ENCODE measurements around the gene CDK6. TPM values are rescaled to one million over a fixed set of nuclear protein-coding genes. Genes with fewer than 3 reads are reported as not detected.

CDK6 gene
- total and polyA plus RNA-seq, 9 of the 15 experiments (the other 6 are each of a cell fraction or from before 2014, with no cell fraction given), result 7.6 to 109 (median 44.4) TPM

DNA sequence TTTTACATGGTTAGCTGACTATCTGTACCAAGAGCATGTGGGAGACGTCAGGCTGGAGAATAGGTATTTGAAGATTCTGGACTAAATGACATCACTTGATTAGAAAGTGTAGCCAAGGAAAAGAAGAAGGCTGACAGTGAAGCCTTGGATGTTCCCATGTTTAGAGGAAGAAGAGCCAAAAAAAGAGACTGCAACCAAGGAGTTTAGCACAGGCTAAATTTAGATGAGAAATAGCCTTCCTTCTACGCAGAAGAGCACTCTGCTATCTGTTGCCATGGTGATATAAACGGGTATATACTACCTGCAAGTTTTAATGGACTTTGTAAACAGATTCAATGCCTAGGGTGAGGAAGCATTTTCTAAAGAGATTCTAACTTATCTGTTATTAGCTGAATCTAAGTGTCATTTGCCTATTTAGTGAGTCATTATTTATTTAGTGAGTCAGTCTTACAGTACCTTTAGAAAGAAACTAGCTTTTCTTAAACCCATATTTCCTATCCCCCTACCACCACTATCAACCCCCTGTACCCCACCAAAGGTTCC lies 69.8 kb downstream of the CDK6 start (continued):
- TF ChIP-seq, protein P1, sequence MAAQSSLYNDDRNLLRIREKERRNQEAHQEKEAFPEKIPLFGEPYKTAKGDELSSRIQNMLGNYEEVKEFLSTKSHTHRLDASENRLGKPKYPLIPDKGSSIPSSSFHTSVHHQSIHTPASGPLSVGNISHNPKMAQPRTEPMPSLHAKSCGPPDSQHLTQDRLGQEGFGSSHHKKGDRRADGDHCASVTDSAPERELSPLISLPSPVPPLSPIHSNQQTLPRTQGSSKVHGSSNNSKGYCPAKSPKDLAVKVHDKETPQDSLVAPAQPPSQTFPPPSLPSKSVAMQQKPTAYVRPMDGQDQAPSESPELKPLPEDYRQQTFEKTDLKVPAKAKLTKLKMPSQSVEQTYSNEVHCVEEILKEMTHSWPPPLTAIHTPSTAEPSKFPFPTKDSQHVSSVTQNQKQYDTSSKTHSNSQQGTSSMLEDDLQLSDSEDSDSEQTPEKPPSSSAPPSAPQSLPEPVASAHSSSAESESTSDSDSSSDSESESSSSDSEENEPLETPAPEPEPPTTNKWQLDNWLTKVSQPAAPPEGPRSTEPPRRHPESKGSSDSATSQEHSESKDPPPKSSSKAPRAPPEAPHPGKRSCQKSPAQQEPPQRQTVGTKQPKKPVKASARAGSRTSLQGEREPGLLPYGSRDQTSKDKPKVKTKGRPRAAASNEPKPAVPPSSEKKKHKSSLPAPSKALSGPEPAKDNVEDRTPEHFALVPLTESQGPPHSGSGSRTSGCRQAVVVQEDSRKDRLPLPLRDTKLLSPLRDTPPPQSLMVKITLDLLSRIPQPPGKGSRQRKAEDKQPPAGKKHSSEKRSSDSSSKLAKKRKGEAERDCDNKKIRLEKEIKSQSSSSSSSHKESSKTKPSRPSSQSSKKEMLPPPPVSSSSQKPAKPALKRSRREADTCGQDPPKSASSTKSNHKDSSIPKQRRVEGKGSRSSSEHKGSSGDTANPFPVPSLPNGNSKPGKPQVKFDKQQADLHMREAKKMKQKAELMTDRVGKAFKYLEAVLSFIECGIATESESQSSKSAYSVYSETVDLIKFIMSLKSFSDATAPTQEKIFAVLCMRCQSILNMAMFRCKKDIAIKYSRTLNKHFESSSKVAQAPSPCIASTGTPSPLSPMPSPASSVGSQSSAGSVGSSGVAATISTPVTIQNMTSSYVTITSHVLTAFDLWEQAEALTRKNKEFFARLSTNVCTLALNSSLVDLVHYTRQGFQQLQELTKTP (IDR thresholded peaks at IDR 0.05; ENCODE audit: low read depth in 1 of 2, partially characterized antibody in 2 of 2), result no peak
- TF ChIP-seq, protein P2, sequence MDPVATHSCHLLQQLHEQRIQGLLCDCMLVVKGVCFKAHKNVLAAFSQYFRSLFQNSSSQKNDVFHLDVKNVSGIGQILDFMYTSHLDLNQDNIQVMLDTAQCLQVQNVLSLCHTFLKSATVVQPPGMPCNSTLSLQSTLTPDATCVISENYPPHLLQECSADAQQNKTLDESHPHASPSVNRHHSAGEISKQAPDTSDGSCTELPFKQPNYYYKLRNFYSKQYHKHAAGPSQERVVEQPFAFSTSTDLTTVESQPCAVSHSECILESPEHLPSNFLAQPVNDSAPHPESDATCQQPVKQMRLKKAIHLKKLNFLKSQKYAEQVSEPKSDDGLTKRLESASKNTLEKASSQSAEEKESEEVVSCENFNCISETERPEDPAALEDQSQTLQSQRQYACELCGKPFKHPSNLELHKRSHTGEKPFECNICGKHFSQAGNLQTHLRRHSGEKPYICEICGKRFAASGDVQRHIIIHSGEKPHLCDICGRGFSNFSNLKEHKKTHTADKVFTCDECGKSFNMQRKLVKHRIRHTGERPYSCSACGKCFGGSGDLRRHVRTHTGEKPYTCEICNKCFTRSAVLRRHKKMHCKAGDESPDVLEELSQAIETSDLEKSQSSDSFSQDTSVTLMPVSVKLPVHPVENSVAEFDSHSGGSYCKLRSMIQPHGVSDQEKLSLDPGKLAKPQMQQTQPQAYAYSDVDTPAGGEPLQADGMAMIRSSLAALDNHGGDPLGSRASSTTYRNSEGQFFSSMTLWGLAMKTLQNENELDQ (CRISPR knock-in tag; IDR thresholded peaks at IDR 0.05; ENCODE audit: borderline replicate concordance), result no peak
- TF ChIP-seq ZNF197 (CRISPR knock-in tag; IDR thresholded peaks at IDR 0.05; ENCODE audit: low read depth) (no peak), POLR2A (conservative IDR thresholded peaks at IDR 0.05) (no peak), ARID1B (IDR thresholded peaks at IDR 0.05) (peak; percentile 47), CREB1 (IDR thresholded peaks at IDR 0.05) (no peak), CREB1 (CRISPR knock-in tag; IDR thresholded peaks at IDR 0.05) (no peak), ZNF431 (CRISPR knock-in tag; IDR thresholded peaks at IDR 0.05) (no peak), PURB (CRISPR knock-in tag; IDR thresholded peaks at IDR 0.05; ENCODE audit: low read depth) (no peak), ZNF232 (CRISPR knock-in tag; IDR thresholded peaks at IDR 0.05) (no peak), FOXA1 (IDR thresholded peaks at IDR 0.05; ENCODE audit: borderline replicate concordance) (no peak), HIVEP1 (CRISPR knock-in tag; IDR thresholded peaks at IDR 0.05) (no peak), HCFC1 (IDR thresholded peaks at IDR 0.05; ENCODE audit: low read depth, low read length) (no peak), SMARCE1 (IDR thresholded peaks at IDR 0.05) (peak; percentile 81; the same call in 1 of the 2 replicates), CBFB (CRISPR knock-in tag; IDR thresholded peaks at IDR 0.05) (no peak)
- TF ChIP-seq, protein P3, sequence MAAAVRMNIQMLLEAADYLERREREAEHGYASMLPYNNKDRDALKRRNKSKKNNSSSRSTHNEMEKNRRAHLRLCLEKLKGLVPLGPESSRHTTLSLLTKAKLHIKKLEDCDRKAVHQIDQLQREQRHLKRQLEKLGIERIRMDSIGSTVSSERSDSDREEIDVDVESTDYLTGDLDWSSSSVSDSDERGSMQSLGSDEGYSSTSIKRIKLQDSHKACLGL (CRISPR knock-in tag; IDR thresholded peaks at IDR 0.05; ENCODE audit: borderline replicate concordance, poor library complexity, severe bottlenecking), result no peak
- TF ChIP-seq, protein P4, sequence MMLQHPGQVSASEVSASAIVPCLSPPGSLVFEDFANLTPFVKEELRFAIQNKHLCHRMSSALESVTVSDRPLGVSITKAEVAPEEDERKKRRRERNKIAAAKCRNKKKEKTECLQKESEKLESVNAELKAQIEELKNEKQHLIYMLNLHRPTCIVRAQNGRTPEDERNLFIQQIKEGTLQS (IDR thresholded peaks at IDR 0.05), result peak; percentile 75
- TF ChIP-seq, protein P4 (CRISPR knock-in tag; conservative IDR thresholded peaks at IDR 0.05), result no peak
- TF ChIP-seq, protein P5, sequence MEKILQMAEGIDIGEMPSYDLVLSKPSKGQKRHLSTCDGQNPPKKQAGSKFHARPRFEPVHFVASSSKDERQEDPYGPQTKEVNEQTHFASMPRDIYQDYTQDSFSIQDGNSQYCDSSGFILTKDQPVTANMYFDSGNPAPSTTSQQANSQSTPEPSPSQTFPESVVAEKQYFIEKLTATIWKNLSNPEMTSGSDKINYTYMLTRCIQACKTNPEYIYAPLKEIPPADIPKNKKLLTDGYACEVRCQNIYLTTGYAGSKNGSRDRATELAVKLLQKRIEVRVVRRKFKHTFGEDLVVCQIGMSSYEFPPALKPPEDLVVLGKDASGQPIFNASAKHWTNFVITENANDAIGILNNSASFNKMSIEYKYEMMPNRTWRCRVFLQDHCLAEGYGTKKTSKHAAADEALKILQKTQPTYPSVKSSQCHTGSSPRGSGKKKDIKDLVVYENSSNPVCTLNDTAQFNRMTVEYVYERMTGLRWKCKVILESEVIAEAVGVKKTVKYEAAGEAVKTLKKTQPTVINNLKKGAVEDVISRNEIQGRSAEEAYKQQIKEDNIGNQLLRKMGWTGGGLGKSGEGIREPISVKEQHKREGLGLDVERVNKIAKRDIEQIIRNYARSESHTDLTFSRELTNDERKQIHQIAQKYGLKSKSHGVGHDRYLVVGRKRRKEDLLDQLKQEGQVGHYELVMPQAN (IDR thresholded peaks at IDR 0.05; ENCODE audit: borderline replicate concordance), result no peak

All from K562 (cell line).